Activated CD8-positive, alpha-beta T cell treated with anti-CD3 and anti-CD28 coated beads for 36 hours (primary cell): ENCODE measurements around the gene ACKR3. TPM values are rescaled to one million over a fixed set of nuclear protein-coding genes. Genes with fewer than 3 reads are reported as not detected.

ENCODE experiments used
- ATAC-seq: fragments of 200-7000 bp; cut with Tn5 transposase; one replicate; pipeline ENCODE4 v1.10.0; 2021; ENCODE audit warnings: mild to moderate bottlenecking, moderate library complexity
- CTCF ChIA-PET: fragments of 350-600 bp; sonication (Branson Sonifier 250); formaldehyde crosslinking; loops from one replicate; lab custom pipeline; 2021; ENCODE audit warnings: antibody characterized with exemption; lab: Charles Lee
- POLR2A ChIA-PET: fragments of 350-600 bp; sonication (Branson Sonifier 250); formaldehyde crosslinking; loops from one replicate; lab custom pipeline; 2021; ENCODE audit warnings: antibody characterized with exemption; lab: Charles Lee
- DNase-seq: peaks from one replicate; pipeline ENCODE4 v3.0.0-alpha.2; 2020
- H3K27ac Mint-ChIP-seq: one replicate; pipeline ENCODE4 v1.8.0; 2021; ENCODE audit warnings: mild to moderate bottlenecking, mixed read lengths
- H3K27me3 Mint-ChIP-seq: one replicate; pipeline ENCODE4 v1.8.0; 2021; ENCODE audit warnings: mixed read lengths
- H3K36me3 Mint-ChIP-seq: one replicate; pipeline ENCODE4 v1.8.0; 2021; ENCODE audit warnings: low read depth, mixed read lengths
- H3K4me1 Mint-ChIP-seq: one replicate; pipeline ENCODE4 v1.8.0; 2021; ENCODE audit warnings: low read depth, mixed read lengths
- H3K4me3 Mint-ChIP-seq: one replicate; pipeline ENCODE4 v1.8.0; 2021; ENCODE audit warnings: mild to moderate bottlenecking, moderate library complexity, mixed read lengths
- H3K9me3 Mint-ChIP-seq: one replicate; pipeline ENCODE4 v1.8.0; 2021; ENCODE audit warnings: mixed read lengths
- intact Hi-C: fragments of 100-400 bp; cut with micrococcal nuclease; formaldehyde crosslinking; loops from one replicate; pipeline ENCODE4 v1.10.0; 2022
- total RNA-seq, 2 experiments: library from RNA; stranded (reverse); gene quantifications; one replicate each; pipeline ENCODE4 v1.2.3, GENCODE V29; 2021
- TF ChIP-seq, protein P1 (sequence below): fragments of 200-600 bp; IDR thresholded peaks from one replicate; pipeline ENCODE4 v1.8.0; 2022; ENCODE audit warnings: antibody characterized with exemption, mild to moderate bottlenecking

Gene ACKR3
- total RNA-seq, 2 experiments from 2014 or later: 2.4 to 3.4 TPM

DNA sequence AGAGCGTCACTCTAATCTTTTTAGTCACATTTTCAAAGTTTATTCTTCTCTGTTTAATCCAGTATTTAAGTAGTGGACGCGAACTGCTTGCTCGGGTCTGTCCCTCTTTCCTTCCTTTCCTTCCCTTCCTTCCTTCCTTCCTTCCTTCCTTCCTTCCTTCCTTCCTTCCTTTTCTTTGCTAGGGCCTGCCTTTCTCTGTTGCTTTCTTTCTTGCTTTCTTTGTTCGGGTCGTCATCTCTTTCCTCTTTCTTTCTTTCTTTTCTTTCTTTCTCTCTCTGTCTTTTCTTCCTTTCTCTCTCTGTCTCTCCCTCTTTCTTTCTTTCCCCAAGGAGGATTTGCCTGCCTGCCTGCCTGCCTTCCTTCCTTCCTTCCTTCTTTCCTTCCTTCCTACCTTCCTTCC, 3.0 kb upstream of the ACKR3 start:
- Mint-ChIP-seq H3K36me3 (peaks cover 15% of the 10 kb centered on the region), H3K4me3 (no peak overlapping the region), H3K27me3 (no peaks in the 10 kb centered on the region), H3K4me1 (peaks cover 26% of the 10 kb centered on the region), H3K27ac (no peak overlapping the region), H3K9me3 (no peaks in the 10 kb centered on the region)
- intact Hi-C loops: loop anchor here (5.0 kb wide), 1 partner anchor 214 kb away; no protein-coding TSS in a partner anchor
- TF ChIP-seq, protein P1, sequence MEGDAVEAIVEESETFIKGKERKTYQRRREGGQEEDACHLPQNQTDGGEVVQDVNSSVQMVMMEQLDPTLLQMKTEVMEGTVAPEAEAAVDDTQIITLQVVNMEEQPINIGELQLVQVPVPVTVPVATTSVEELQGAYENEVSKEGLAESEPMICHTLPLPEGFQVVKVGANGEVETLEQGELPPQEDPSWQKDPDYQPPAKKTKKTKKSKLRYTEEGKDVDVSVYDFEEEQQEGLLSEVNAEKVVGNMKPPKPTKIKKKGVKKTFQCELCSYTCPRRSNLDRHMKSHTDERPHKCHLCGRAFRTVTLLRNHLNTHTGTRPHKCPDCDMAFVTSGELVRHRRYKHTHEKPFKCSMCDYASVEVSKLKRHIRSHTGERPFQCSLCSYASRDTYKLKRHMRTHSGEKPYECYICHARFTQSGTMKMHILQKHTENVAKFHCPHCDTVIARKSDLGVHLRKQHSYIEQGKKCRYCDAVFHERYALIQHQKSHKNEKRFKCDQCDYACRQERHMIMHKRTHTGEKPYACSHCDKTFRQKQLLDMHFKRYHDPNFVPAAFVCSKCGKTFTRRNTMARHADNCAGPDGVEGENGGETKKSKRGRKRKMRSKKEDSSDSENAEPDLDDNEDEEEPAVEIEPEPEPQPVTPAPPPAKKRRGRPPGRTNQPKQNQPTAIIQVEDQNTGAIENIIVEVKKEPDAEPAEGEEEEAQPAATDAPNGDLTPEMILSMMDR: no peak
- ATAC-seq (no peak), DNase-seq (no peak)
- ChIA-PET POLR2A (interaction anchor here (1.1 kb wide), 1 partner anchor 30 kb away, joined by 5 read pairs; no protein-coding TSS in a partner anchor), CTCF (interaction anchor here (0.8 kb wide), 1 partner anchor 54 kb away, joined by 3 read pairs; no protein-coding TSS in a partner anchor)

DNA sequence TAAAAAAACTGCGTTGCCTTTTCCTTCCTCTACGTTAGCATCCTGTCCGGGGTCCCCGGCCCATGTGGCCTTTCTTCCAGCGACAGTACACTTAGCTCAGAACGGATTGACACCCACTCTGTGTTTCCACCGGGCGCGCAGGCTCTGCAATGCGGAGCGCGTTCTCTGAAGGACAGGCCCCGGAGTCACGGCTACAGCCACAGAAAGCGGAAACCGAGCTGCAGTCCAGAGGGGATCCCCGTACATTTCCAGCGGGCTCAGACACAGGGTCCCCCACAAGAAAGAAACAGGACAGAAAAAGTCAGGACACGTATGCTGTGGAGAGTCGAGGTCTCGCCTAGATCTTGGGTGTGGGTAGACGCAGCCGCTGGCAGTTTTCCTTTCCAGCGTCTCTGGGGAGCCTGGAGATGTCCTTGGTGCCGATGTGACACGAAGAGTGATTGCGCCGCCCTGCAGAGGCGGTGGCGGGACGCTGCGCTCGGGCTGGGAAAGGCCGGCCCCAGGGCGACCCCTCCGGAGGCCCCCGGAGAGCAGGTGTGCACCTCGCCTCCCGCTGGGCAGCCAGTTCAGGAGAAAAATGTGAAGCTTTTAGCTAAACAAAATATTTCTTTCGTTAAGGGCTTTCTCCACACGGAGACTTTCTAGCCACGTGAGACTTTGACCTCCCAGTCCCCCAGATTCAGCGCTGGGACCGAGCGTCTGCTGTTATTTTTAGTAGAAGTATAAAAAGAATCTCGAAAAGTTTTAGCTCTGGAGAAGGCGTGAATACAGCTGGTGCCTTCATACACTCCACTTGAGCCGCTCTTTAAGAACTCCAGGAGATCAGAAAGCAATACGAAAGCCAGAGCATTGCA, 1.3 kb upstream of the ACKR3 start:
- ATAC-seq (peak; percentile 50), DNase-seq (peak; percentile 74)
- CTCF ChIA-PET: interaction anchor here (0.9 to 4.8 kb wide), 15 partner anchors 9 to 459 kb away, joined by 3 to 197 read pairs (median 5); a partner anchor contains a TSS
- POLR2A ChIA-PET: interaction anchor here (1.0 to 2.9 kb wide), 4 partner anchors 20 to 55 kb away, joined by 3 to 15 read pairs (median 6); no protein-coding TSS in a partner anchor
- Mint-ChIP-seq H3K27me3 (no peaks in the 10 kb centered on the region), H3K36me3 (peaks cover 2% of the 10 kb centered on the region), H3K9me3 (no peaks in the 10 kb centered on the region), H3K4me1 (peaks cover 26% of the 10 kb centered on the region), H3K27ac (peak overlapping the region; percentile 68), H3K4me3 (peak overlapping the region; percentile 76)
- intact Hi-C loops: loop anchor here (2.0 to 5.0 kb wide), 2 partner anchors 55 to 216 kb away; no protein-coding TSS in a partner anchor
- TF ChIP-seq, protein P1: no peak

- Mint-ChIP-seq H3K4me3 (peak overlapping the region; percentile 76), H3K27me3 (no peaks in the 10 kb centered on the region), H3K4me1 (peaks cover 26% of the 10 kb centered on the region), H3K36me3 (no peaks in the 10 kb centered on the region), H3K9me3 (no peaks in the 10 kb centered on the region), H3K27ac (peak overlapping the region; percentile 38)
- ATAC-seq (no peak), DNase-seq (no peak)
- ChIA-PET POLR2A (interaction anchor here (1.3 to 2.9 kb wide), 3 partner anchors 31 to 402 kb away, joined by 4 to 15 read pairs (median 8); no protein-coding TSS in a partner anchor), CTCF (interaction anchor here (0.7 to 4.8 kb wide), 25 partner anchors 9 to 902 kb away, joined by 3 to 197 read pairs (median 5); a partner anchor contains a TSS)
- TF ChIP-seq, protein P1: no peak
- intact Hi-C loops: loop anchor here (2.0 to 5.0 kb wide), 2 partner anchors 56 to 217 kb away; no protein-coding TSS in a partner anchor
Observed at GRCh38 chr2:236568922-236569572, 578 bp upstream of the ACKR3 start.

GRCh38 chr2:236570081-236570868, 650 bp downstream of the ACKR3 start:
- CTCF ChIA-PET: interaction anchor here (0.6 to 4.8 kb wide), 24 partner anchors 8 to 901 kb away, joined by 3 to 197 read pairs (median 5); a partner anchor contains a TSS
- POLR2A ChIA-PET: interaction anchor here (1.1 to 2.9 kb wide), 3 partner anchors 57 to 400 kb away, joined by 4 to 15 read pairs (median 6); no protein-coding TSS in a partner anchor

More at GRCh38 chr2:236570081-236570868, 650 bp downstream of the ACKR3 start:
- no peak overlapping the region for H3K4me3 Mint-ChIP-seq
- H3K36me3 Mint-ChIP-seq: no peaks in the 10 kb centered on the region
- intact Hi-C loops: no loop called here
- H3K4me1 Mint-ChIP-seq: peaks cover 26% of the 10 kb centered on the region
- H3K27me3 Mint-ChIP-seq: no peaks in the 10 kb centered on the region
- TF ChIP-seq, protein P1: no peak
- no peak overlapping the region for H3K27ac Mint-ChIP-seq
- ATAC-seq (no peak), DNase-seq (no peak)
- H3K9me3 Mint-ChIP-seq: no peaks in the 10 kb centered on the region
